ENCODE data around the gene ITGB6. TPM values are rescaled to one million over a fixed set of nuclear protein-coding genes. Genes with fewer than 3 reads are reported as not detected.

Gene ITGB6
- total and polyA plus RNA-seq, 2 of the 8 experiments (the other 6 are each of a cell fraction or from before 2014, with no cell fraction given) = not detected

GRCh38 chr2:160194351-160194750 lies 5.7 kb downstream of the ITGB6 start:
- Histone ChIP-seq H3K4me1 (replicated peaks in 1 of 4; ENCODE audit: control insufficient read depth in 3 of 4, insufficient read depth in 4 of 4, low read length in 3 of 4) (no peaks in the 10 kb centered on the region), H2BK5ac (ENCODE audit: low read depth, low read length) (no peak overlapping the region), H2BK15ac (ENCODE audit: low read length) (no peak overlapping the region), H2BK20ac (ENCODE audit: low read length) (no peak overlapping the region), H3K23ac (ENCODE audit: insufficient read length) (no peak overlapping the region), H3K36me3 (ENCODE audit: control insufficient read depth in 2 of 4, insufficient read depth in 4 of 4, low read length in 3 of 4) (no peaks in the 10 kb centered on the region), H3K23me2 (ENCODE audit: low read depth, low read length) (no peaks in the 10 kb centered on the region), H3K14ac (ENCODE audit: insufficient read length) (no peak overlapping the region), H3K27me3 (replicated peaks in 1 of 4; ENCODE audit: control insufficient read depth in 3 of 4, extremely low read depth in 1 of 4, insufficient read depth in 3 of 4, low read length in 3 of 4) (no peaks in the 10 kb centered on the region), H3K79me1 (ENCODE audit: low read depth, low read length) (no peaks in the 10 kb centered on the region), H2AFZ (ENCODE audit: low read length) (no peak overlapping the region), H2AK5ac (ENCODE audit: low read depth, low read length) (no peak overlapping the region), H3K4me2 (ENCODE audit: insufficient read depth in 1 of 2, low read depth in 2 of 2, low read length in 2 of 2) (no peak overlapping the region), H4K5ac (ENCODE audit: insufficient read length, low read depth, low read length) (no peak overlapping the region), H2BK12ac (ENCODE audit: low read depth, low read length) (no peak overlapping the region), H3K56ac (replicated peaks; ENCODE audit: insufficient read length, low read depth, low read length) (no peak overlapping the region), H2BK120ac (replicated peaks; ENCODE audit: low read depth, low read length) (no peak overlapping the region), H3K4me3 (ENCODE audit: extremely low read depth in 1 of 4, insufficient read depth in 2 of 4, low read depth in 3 of 4, low read length in 4 of 4) (no peak overlapping the region), H4K91ac (replicated peaks; ENCODE audit: insufficient read length, low read length) (no peak overlapping the region), H3K4ac (replicated peaks; ENCODE audit: insufficient read length, low read depth, low read length) (no peak overlapping the region), H3K18ac (ENCODE audit: extremely low read depth, low read length) (no peak overlapping the region), H4K20me1 (replicated peaks in 1 of 2; ENCODE audit: control insufficient read depth in 1 of 2, insufficient read depth in 2 of 2, low read length in 2 of 2) (no peaks in the 10 kb centered on the region), H4K8ac (ENCODE audit: extremely low read depth, insufficient read depth, low read length) (no peak overlapping the region), H3K27ac (ENCODE audit: low read depth, low read length) (no peak overlapping the region), H3K9me3 (ENCODE audit: insufficient read depth in 2 of 2, low read depth in 1 of 2, low read length in 1 of 2) (no peaks in the 10 kb centered on the region), H3K79me2 (ENCODE audit: control insufficient read depth in 1 of 2, insufficient read depth in 2 of 2, low read length in 2 of 2) (no peaks in the 10 kb centered on the region), H3K9ac (replicated peaks in 1 of 4; ENCODE audit: extremely low read depth in 1 of 4, low read depth in 3 of 4, low read length in 3 of 4) (no peak overlapping the region)
- no peak for FAIRE-seq
- ChIA-PET POLR2A (ENCODE audit: partially characterized antibody) (no interaction called here), CTCF (ENCODE audit: partially characterized antibody) (interaction anchor here (0.6 to 1.5 kb wide), 5 partner anchors 9 to 172 kb away, joined by 3 read pairs; no protein-coding TSS in a partner anchor)
- 91% methylated on average over 2 of the region's 2 CpGs; no CpG with 5 or more reads in 1 of the 2 experiments for WGBS, 2 experiments (ENCODE audit: extremely low coverage in 1 of 2, insufficient coverage in 1 of 2, insufficient read length in 1 of 2, insufficient replicate concordance in 2 of 2, low coverage in 1 of 2, low lambda C conversion rate in 2 of 2, missing lambda C conversion rate in 1 of 2)
- DNase-seq (ENCODE audit: low read depth in 1 of 2, low spot score in 2 of 2) = no peak
- TF ChIP-seq KDM5A (IDR thresholded peaks at IDR 0.05; ENCODE audit: low read length) (no peak), HDAC6 (IDR thresholded peaks at IDR 0.05; ENCODE audit: low read depth, low read length) (no peak), ATF3 (IDR thresholded peaks at IDR 0.05; ENCODE audit: insufficient read depth, low read depth, low read length) (no peak), ASH2L (IDR thresholded peaks at IDR 0.05; ENCODE audit: low read length) (no peak), SP1 (IDR thresholded peaks at IDR 0.05; ENCODE audit: low read depth, low read length) (no peak), CEBPB (IDR thresholded peaks at IDR 0.05; ENCODE audit: low read depth, low read length) (no peak), NANOG (IDR thresholded peaks at IDR 0.05; ENCODE audit: insufficient read depth, low read depth, low read length, poor library complexity, severe bottlenecking) (no peak), PHF8 (conservative IDR thresholded peaks at IDR 0.05; ENCODE audit: low read depth, low read length) (no peak)
- TF ChIP-seq, protein P1, sequence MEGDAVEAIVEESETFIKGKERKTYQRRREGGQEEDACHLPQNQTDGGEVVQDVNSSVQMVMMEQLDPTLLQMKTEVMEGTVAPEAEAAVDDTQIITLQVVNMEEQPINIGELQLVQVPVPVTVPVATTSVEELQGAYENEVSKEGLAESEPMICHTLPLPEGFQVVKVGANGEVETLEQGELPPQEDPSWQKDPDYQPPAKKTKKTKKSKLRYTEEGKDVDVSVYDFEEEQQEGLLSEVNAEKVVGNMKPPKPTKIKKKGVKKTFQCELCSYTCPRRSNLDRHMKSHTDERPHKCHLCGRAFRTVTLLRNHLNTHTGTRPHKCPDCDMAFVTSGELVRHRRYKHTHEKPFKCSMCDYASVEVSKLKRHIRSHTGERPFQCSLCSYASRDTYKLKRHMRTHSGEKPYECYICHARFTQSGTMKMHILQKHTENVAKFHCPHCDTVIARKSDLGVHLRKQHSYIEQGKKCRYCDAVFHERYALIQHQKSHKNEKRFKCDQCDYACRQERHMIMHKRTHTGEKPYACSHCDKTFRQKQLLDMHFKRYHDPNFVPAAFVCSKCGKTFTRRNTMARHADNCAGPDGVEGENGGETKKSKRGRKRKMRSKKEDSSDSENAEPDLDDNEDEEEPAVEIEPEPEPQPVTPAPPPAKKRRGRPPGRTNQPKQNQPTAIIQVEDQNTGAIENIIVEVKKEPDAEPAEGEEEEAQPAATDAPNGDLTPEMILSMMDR (IDR thresholded peaks at IDR 0.05; ENCODE audit: control extremely low read depth in 1 of 3, insufficient read depth in 1 of 3, low read depth in 1 of 3, low read length in 3 of 3) = no peak
- TF ChIP-seq, protein P2, sequence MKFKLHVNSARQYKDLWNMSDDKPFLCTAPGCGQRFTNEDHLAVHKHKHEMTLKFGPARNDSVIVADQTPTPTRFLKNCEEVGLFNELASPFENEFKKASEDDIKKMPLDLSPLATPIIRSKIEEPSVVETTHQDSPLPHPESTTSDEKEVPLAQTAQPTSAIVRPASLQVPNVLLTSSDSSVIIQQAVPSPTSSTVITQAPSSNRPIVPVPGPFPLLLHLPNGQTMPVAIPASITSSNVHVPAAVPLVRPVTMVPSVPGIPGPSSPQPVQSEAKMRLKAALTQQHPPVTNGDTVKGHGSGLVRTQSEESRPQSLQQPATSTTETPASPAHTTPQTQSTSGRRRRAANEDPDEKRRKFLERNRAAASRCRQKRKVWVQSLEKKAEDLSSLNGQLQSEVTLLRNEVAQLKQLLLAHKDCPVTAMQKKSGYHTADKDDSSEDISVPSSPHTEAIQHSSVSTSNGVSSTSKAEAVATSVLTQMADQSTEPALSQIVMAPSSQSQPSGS (IDR thresholded peaks at IDR 0.05; ENCODE audit: low read length) = no peak

Measured in H1 (cell line).